ENCODE measurements around the gene USP20. TPM values are rescaled to one million over a fixed set of nuclear protein-coding genes. Genes with fewer than 3 reads are reported as not detected.

Gene USP20
- total and polyA plus RNA-seq, 5 experiments from 2014 or later, result 37.1 to 124 (median 76.4) TPM

DNA sequence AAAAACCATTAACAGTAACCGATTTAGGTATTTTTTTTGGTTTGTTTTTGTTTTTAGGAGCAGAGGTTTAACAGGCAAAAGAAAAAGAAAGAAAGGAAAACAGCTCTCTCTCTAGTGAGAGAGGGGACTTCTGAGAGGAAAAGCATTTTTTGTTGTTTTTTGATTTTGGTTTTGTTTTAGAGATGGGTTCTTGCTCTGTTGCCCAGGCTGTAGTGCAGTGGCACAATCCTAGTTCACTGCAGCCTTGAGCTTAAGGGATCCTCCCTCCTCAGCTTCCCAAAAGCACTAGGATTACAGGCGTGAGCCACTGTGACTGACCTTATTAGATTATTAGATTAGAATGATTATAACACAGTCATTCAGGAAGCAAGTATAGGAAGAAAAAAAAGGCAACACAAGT lies 10.1 kb downstream of the USP20 start:
- peak in 1 of 2 donors; percentile 41 for ATAC-seq
- peak overlapping the region; percentile 59 to 92 (median 86) for H3K27ac Mint-ChIP-seq

DNA sequence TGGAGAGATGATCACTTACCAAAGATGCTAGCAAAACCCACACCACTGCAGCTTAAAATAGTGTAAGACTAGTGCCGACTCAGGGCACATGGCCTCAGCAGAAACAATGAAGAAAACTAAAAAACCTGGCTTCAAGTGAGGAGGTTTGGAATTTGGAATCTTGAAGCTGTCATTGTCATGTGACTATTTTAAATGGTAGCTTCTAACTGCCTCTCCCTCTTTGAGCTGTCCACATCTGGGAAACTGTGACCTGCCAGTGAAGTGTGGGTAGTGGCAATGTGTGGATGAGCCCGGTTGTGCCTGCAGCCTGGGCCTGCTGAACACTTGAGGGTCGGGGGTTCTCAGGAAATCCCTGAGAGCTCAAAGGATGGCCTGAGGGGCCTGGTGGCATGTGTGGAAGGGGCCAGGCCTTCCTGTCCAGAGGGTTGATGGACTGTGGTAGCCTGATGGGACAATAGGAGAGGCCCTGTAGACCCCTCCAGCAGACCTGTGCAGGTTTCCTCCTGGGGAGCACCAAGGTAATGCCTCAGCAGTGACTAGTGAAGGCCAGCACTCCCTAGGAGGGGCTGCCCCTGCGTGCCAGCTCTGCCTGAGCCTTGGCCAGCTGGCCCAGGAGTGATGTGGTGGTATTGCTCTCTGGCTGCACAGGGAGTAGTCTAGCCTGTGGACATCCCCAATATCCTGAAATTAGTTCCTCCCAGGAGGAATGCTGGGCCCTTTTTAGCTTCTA lies 13.6 kb downstream of the USP20 start:
- Mint-ChIP-seq H3K9me3 (no peaks in the 10 kb centered on the region), H3K36me3 (peaks cover 0 to 57% (median 30%) of the 10 kb centered on the region in 3 donors), H3K27me3 (no peaks in the 10 kb centered on the region), H3K4me3 (no peak overlapping the region), H3K27ac (peak overlapping the region in 3 of 10 donors; percentile 24 to 56 (median 43)), H3K4me1 (peaks cover 16 to 76% (median 34%) of the 10 kb centered on the region in 4 donors)
- no peak for ATAC-seq
- DNase-seq, result no peak
- POLR2A ChIA-PET, result interaction anchor here (1.0 to 2.7 kb wide), 5 partner anchors 9 to 17 kb away, joined by 3 to 15 read pairs (median 3); partner anchors contain the start of genes C9orf78 and USP20

More for the DNA sequence above, 10.1 kb downstream of the USP20 start:
- POLR2A ChIA-PET, result interaction anchor here (1.4 to 2.4 kb wide), 2 partner anchors 7 to 18 kb away, joined by 4 to 5 read pairs; no protein-coding TSS in a partner anchor
- H3K36me3 Mint-ChIP-seq, result peaks cover 0 to 48% (median 8%) of the 10 kb centered on the region in 3 donors
- no peak for DNase-seq
- H3K9me3 Mint-ChIP-seq, result no peaks in the 10 kb centered on the region
- H3K4me3 Mint-ChIP-seq, result peak overlapping the region in 7 of 10 donors; percentile 8 to 59 (median 36)
- H3K27me3 Mint-ChIP-seq, result no peaks in the 10 kb centered on the region
- peaks cover 11 to 71% (median 33%) of the 10 kb centered on the region in 4 donors for H3K4me1 Mint-ChIP-seq

DNA sequence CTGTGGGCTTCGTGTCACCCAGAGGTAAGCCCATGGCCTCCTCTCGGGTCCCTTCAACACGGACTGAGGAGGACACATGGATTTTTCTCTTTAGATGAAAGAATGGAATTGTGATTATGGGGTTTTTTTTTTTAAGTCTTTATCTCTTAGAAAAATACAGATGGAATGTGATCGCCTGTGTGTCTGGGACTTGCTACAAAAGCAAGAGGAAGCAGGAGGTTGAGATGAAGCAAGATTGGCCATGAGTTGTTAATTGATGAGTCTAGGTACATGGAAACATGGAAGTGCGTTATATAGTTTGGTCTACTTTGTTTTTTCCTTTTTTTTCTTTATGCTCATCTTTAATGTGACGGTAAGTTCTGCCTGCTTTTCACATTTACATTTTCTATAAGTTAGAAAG lies 14.6 kb downstream of the USP20 start:
- POLR2A ChIA-PET, result interaction anchor here (1.0 to 2.7 kb wide), 4 partner anchors 12 to 16 kb away, joined by 3 to 15 read pairs (median 3); partner anchors contain the start of genes C9orf78 and USP20
- H3K36me3 Mint-ChIP-seq, result peaks cover 3 to 60% (median 36%) of the 10 kb centered on the region in 3 donors
- H3K27me3 Mint-ChIP-seq, result no peaks in the 10 kb centered on the region
- peak overlapping the region in 3 of 10 donors; percentile 27 to 36 (median 35) for H3K4me3 Mint-ChIP-seq
- no peaks in the 10 kb centered on the region for H3K9me3 Mint-ChIP-seq
- DNase-seq (no peak), ATAC-seq (no peak)
- peak overlapping the region in 6 of 10 donors; percentile 6 to 83 (median 56) for H3K27ac Mint-ChIP-seq
- H3K4me1 Mint-ChIP-seq, result peaks cover 23 to 82% (median 43%) of the 10 kb centered on the region in 4 donors

DNA sequence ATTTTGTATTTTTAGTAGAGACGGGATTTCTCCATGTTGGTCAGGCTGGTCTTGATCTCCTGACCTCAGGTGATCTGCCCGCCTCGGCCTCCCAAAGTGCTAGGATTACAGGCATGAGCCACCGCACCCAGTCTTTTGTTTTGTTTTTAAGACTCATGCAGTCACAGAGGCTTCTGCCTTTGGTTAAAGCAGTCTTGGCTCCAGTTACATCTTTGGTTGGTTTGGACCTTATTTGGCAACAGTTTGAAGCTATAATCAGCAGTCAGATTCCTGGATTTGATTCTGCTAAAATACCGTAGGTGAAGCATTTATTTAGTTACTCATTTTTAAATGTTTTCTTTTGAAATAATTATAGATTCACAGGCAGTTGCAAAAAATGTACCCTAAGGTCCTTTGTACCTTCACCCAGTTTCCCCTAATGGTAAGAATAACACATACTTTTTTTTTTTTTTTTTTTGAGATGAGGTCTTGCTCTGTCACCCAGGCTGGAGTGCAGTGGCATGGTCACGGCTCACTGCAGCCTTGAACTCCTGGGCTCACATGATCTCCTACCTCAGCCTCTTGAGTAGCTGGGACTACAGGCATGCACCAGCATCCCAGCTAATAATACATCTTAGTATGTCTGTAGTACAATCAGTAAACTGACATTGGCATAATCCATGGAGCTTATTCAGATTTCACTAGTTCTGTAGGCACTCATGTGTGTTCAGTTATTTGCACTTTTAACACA lies 15.7 kb downstream of the USP20 start:
- no peak overlapping the region for H3K4me3 Mint-ChIP-seq
- peaks cover 20 to 83% (median 45%) of the 10 kb centered on the region in 4 donors for H3K4me1 Mint-ChIP-seq
- POLR2A ChIA-PET, result interaction anchor here (0.7 to 2.7 kb wide), 6 partner anchors 12 to 251 kb away, joined by 3 to 15 read pairs (median 6); partner anchors contain the start of genes C9orf78 and USP20
- H3K27ac Mint-ChIP-seq, result peak overlapping the region in 6 of 10 donors; percentile 21 to 89 (median 62)
- ATAC-seq, result peak in 1 of 2 donors; percentile 19
- peaks cover 3 to 67% (median 41%) of the 10 kb centered on the region in 3 donors for H3K36me3 Mint-ChIP-seq
- H3K9me3 Mint-ChIP-seq, result no peaks in the 10 kb centered on the region
- DNase-seq, result no peak
- no peaks in the 10 kb centered on the region for H3K27me3 Mint-ChIP-seq

DNA sequence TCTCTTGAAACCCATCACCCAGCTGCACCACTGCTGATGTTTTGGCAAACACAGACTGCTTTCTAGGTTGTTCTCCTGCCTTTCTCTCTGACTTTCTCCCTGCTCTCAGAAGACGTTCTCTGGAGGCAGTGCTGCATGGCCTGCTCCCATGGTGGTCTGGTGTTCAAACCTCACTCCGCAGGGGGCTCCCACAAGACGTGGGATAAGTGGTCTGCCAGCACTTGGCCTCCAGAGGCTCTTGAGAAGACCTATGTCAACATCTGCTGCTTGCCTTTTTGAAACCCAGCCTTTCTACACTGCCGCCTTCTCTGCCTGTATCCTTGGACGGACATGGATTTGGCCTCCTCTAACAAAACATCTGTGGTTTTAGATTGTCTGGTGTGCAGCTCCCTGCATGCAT lies 16.6 kb downstream of the USP20 start:
- Mint-ChIP-seq H3K27me3 (no peaks in the 10 kb centered on the region), H3K27ac (peak overlapping the region in 8 of 10 donors; percentile 17 to 89 (median 60)), H3K9me3 (no peaks in the 10 kb centered on the region), H3K4me1 (peaks cover 22 to 88% (median 47%) of the 10 kb centered on the region in 4 donors), H3K4me3 (peak overlapping the region in 1 of 10 donors; percentile 57), H3K36me3 (peaks cover 3 to 72% (median 43%) of the 10 kb centered on the region in 3 donors)
- POLR2A ChIA-PET, result interaction anchor here (1.1 to 1.8 kb wide), 3 partner anchors 11 to 15 kb away, joined by 4 to 8 read pairs (median 7); no protein-coding TSS in a partner anchor
- DNase-seq (no peak), ATAC-seq (no peak)

DNA sequence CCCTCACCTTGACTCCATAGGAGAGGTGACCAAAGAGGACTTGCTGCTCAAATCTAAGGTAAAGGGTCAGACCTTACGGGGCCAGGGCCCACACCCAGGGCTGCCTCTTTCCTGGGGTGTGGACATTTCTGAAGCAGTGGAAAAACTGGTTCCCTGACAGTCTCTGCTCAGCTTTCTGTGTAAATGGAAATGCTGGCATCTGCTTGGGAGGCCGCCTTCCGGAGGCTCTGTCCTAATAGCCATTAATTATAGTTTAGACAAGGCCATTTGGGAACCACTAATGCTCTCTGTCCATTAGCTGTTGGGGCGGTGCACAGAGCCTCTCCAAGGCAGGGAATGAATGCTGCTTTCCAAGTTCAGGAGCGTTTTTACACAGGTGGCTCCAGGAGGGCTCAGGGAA lies 17.3 kb downstream of the USP20 start:
- H3K4me3 Mint-ChIP-seq, result no peak overlapping the region
- ATAC-seq (no peak), DNase-seq (no peak)
- peaks cover 23 to 90% (median 48%) of the 10 kb centered on the region in 4 donors for H3K4me1 Mint-ChIP-seq
- no peaks in the 10 kb centered on the region for H3K27me3 Mint-ChIP-seq
- H3K36me3 Mint-ChIP-seq, result peaks cover 3 to 77% (median 44%) of the 10 kb centered on the region in 3 donors
- POLR2A ChIA-PET, result interaction anchor here (1.3 to 3.5 kb wide), 3 partner anchors 8 to 34 kb away, joined by 3 to 10 read pairs (median 5); no protein-coding TSS in a partner anchor
- no peak overlapping the region for H3K27ac Mint-ChIP-seq
- no peaks in the 10 kb centered on the region for H3K9me3 Mint-ChIP-seq

DNA sequence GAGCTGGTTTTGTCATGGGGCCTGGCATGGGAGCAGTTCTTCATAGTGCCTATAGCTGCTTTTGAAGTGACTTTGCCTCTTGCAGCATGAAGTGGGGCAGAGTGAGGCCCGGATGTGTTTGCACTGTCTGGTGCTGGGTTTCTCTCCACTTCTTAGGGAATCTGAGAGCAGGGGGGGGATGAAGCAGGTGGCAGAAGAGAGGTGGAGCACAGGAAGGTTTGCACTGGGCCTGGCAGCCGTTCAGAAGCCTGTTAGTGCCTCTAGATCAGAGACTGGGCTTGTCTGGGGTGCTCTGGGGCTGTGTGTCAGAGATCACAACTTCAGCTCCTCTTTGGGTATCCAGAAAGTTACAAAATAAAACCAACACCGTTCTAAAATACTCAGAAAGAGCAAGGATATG lies 18.4 kb downstream of the USP20 start:
- H3K4me1 Mint-ChIP-seq, result peaks cover 25 to 92% (median 48%) of the 10 kb centered on the region in 4 donors
- no peak for ATAC-seq

DNA sequence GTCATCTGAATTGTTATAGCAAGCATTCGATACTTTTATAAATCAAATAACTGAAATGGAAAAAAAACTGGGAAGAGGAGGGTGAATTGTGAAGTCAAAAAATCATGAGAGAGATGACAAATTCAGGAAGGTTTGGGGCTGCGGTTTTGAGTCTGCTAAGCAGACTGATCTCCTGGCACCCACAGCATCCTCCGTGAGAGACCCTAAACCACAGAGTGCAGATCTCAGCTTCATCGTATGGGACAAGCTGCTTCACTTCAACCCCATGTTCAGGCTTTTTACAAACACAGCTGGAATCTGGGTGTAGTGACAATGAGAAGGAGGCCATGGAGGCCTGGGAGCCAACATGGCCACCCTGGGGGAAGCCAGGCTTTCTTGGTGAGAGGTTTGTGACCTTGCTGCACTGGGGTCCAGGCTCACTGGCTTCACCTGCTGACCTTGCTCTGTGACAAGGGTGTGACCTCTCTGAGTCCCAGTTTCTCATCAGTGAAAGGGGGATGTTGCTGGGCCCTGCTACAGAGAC lies 19.4 kb downstream of the USP20 start:
- Mint-ChIP-seq H3K9me3 (no peaks in the 10 kb centered on the region), H3K36me3 (peaks cover 3 to 78% (median 49%) of the 10 kb centered on the region in 3 donors), H3K27me3 (no peaks in the 10 kb centered on the region), H3K27ac (peak overlapping the region; percentile 9 to 83 (median 72)), H3K4me3 (peak overlapping the region; percentile 36 to 77 (median 72)), H3K4me1 (peaks cover 25 to 86% (median 48%) of the 10 kb centered on the region in 4 donors)
- DNase-seq (peak in 6 of 10 donors; percentile 38 to 56 (median 51)), ATAC-seq (peak; percentile 85 to 90)
- POLR2A ChIA-PET, result interaction anchor here (0.7 to 3.5 kb wide), 7 partner anchors 8 to 31 kb away, joined by 3 to 10 read pairs (median 4); partner anchors contain the start of gene TOR1A

More for the DNA sequence above, 18.4 kb downstream of the USP20 start:
- POLR2A ChIA-PET, result interaction anchor here (0.6 to 3.5 kb wide), 5 partner anchors 9 to 708 kb away, joined by 3 to 10 read pairs (median 4); no protein-coding TSS in a partner anchor
- Mint-ChIP-seq H3K27me3 (no peaks in the 10 kb centered on the region), H3K4me3 (peak overlapping the region in 7 of 10 donors; percentile 18 to 75 (median 44)), H3K9me3 (no peaks in the 10 kb centered on the region), H3K36me3 (peaks cover 3 to 76% (median 49%) of the 10 kb centered on the region in 3 donors), H3K27ac (peak overlapping the region in 8 of 10 donors; percentile 9 to 80 (median 63))
- DNase-seq, result no peak

DNA sequence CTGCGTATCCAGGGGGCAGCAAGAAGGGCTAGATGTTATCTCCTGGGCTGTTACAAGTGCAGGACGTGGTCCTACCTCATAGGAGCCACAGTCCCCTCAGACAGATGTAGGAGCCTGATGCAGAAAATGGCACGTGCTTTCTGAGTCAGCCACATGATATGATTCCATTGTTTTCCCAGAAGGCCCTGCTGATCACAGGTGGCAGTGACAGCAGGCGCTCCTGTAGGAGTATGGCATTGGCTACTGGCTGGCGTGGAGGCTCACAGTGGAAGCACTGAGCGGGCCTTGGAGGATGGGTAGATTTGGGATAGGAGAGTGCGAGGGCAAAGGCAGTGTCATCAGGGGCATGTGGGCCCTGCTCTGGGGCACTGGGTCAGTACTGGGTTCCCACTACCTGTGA lies 21.9 kb downstream of the USP20 start:
- peak overlapping the region in 6 of 10 donors; percentile 4 to 85 (median 23) for H3K27ac Mint-ChIP-seq
- H3K9me3 Mint-ChIP-seq, result no peaks in the 10 kb centered on the region
- POLR2A ChIA-PET, result no interaction called here
- H3K36me3 Mint-ChIP-seq, result peaks cover 3 to 74% (median 39%) of the 10 kb centered on the region in 3 donors
- no peaks in the 10 kb centered on the region for H3K27me3 Mint-ChIP-seq
- H3K4me3 Mint-ChIP-seq, result no peak overlapping the region
- ATAC-seq (no peak), DNase-seq (no peak)
- peaks cover 22 to 77% (median 51%) of the 10 kb centered on the region in 4 donors for H3K4me1 Mint-ChIP-seq

DNA sequence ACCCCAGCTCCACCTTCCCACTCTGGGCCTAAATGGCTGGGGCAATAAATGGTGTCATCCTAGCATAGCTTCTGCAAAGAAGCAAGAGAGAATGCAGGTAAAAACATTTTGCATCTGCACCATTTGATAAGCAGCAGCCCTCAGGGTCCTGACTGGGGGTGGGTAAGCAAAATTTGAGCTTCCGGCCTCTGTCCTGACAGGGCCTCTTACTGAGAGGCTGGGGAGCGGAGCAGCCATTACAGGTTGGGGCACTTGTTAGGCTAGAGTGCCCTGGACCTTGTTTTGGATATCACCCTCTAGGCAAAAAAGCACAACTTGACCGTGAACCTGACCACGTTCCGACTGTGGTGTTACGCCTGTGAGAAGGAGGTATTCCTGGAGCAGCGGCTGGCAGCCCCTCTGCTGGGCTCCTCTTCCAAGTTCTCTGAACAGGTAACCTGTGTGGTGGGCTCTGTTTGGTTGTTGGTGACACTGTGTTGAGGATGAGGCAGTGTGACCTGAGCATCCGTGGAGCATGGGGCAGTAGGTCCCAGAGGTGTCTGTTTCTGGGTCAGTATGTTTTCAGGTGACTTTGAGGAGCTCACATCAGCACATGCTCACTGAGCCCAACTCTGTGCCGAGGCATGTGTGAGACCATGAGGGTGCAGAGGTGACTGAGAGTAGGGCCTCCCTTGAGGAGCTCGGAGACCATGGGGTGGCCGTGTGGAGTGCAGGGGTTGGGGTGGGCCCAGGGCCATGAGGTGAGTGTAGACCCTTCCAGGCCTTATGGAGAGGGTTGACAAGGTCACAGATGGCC lies 23.1 kb downstream of the USP20 start:
- no peak overlapping the region for H3K4me3 Mint-ChIP-seq
- no peaks in the 10 kb centered on the region for H3K9me3 Mint-ChIP-seq
- H3K36me3 Mint-ChIP-seq, result peaks cover 3 to 69% (median 34%) of the 10 kb centered on the region in 3 donors
- H3K27ac Mint-ChIP-seq, result peak overlapping the region in 7 of 10 donors; percentile 32 to 85 (median 73)
- POLR2A ChIA-PET, result interaction anchor here (1.2 kb wide), 1 partner anchor 22 kb away, joined by 6 read pairs; the partner anchor contains the start of gene USP20
- no peaks in the 10 kb centered on the region for H3K27me3 Mint-ChIP-seq
- no peak for DNase-seq
- no peak for ATAC-seq
- peaks cover 23 to 76% (median 54%) of the 10 kb centered on the region in 4 donors for H3K4me1 Mint-ChIP-seq
